GM12878 (cell line): ENCODE data around the gene ELOA. TPM values are rescaled to one million over a fixed set of nuclear protein-coding genes. Genes with fewer than 3 reads are reported as not detected.

Experiments
- ASH2L ChIP-seq: fragments of 300-600, 200-600 bp; sonication (generic); IDR thresholded peaks from 2 replicates; pipeline ENCODE4 v1.6.1; 2017; ENCODE audit warnings: low read depth, mild to moderate bottlenecking, borderline replicate concordance
- BACH1 ChIP-seq: fragments of 450-650 bp; IDR thresholded peaks from 2 replicates; pipeline ENCODE4 v1.6.1; 2017; ENCODE audit warnings: mild to moderate bottlenecking, borderline replicate concordance
- CEBPB ChIP-seq, 2 experiments: fragments of 150-350 bp in 1 of 2; IDR thresholded peaks; 2 replicates each; pipeline ENCODE4 v1.6.1; 2012 to 2014; ENCODE audit warnings: low read depth in 2 of 2, low read length in 2 of 2, borderline replicate concordance in 1 of 2, inconsistent platforms in 1 of 2
- CHD4 ChIP-seq: fragments of 200-600 bp; sonication (generic); IDR thresholded peaks from 2 replicates; pipeline ENCODE4 v1.6.1; 2016; ENCODE audit warnings: mild to moderate bottlenecking
- DPF2 ChIP-seq: fragments of 450-650 bp; IDR thresholded peaks from 2 replicates; pipeline ENCODE4 v1.6.1; 2017; ENCODE audit warnings: mild to moderate bottlenecking
- EZH2 ChIP-seq: IDR thresholded peaks from 2 replicates; pipeline ENCODE4 v1.6.1; 2012; ENCODE audit warnings: low read depth, mild to moderate bottlenecking, control low read depth, inconsistent platforms, low read length, borderline replicate concordance; ENCODE audit not compliant: control insufficient read depth
- JUND ChIP-seq: IDR thresholded peaks from 2 replicates; pipeline ENCODE4 v1.6.1; 2012; ENCODE audit warnings: low read depth, mild to moderate bottlenecking, low read length, improper control_type of control experiment, moderate library complexity
- KLF5 ChIP-seq: fragments of 450-650 bp; IDR thresholded peaks from 2 replicates; pipeline ENCODE4 v1.6.1; 2014; ENCODE audit warnings: mild to moderate bottlenecking; ENCODE audit not compliant: partially characterized antibody
- NRF1 ChIP-seq: conservative IDR thresholded peaks from 2 replicates; pipeline ENCODE4 v1.6.1; 2011; ENCODE audit warnings: mild to moderate bottlenecking, low read depth, low read length, improper control_type of control experiment
- RAD21 ChIP-seq: IDR thresholded peaks from 2 replicates; pipeline ENCODE4 v1.6.1; 2011; ENCODE audit warnings: mild to moderate bottlenecking, low read depth, low read length, moderate library complexity; ENCODE audit not compliant: insufficient read depth
- SMAD5 ChIP-seq: IDR thresholded peaks from 2 replicates; pipeline ENCODE4 v1.6.1; 2016; ENCODE audit warnings: antibody characterized with exemption, low read depth
- SREBF2 ChIP-seq: IDR thresholded peaks from 2 replicates; pipeline ENCODE4 v1.6.1; 2012; ENCODE audit warnings: mild to moderate bottlenecking, low read length
- SRF ChIP-seq, 2 experiments: IDR thresholded peaks; 2 replicates each; pipeline ENCODE4 v1.6.1; 2011; ENCODE audit warnings: low read depth in 2 of 2, low read length in 2 of 2, mild to moderate bottlenecking in 1 of 2, moderate library complexity in 1 of 2
- TCF7 ChIP-seq: IDR thresholded peaks from 2 replicates; pipeline ENCODE4 v1.6.1; 2014; ENCODE audit warnings: antibody characterized with exemption, borderline replicate concordance
- YY1 ChIP-seq: IDR thresholded peaks from 2 replicates; pipeline ENCODE4 v1.6.1; 2011; ENCODE audit warnings: low read depth, mild to moderate bottlenecking, low read length
- ZNF622 ChIP-seq: fragments of 450-650 bp; IDR thresholded peaks from 2 replicates; pipeline ENCODE4 v1.6.1; 2017; ENCODE audit warnings: mild to moderate bottlenecking, inconsistent platforms
- polyA plus RNA-seq, 11 experiments: library from polyadenylated mRNA; depleted of rRNA in 4 of 11; unstranded in 6 of 11; stranded (reverse) in 5 of 11; fragments of >200 nt; fragmentation: Nextera tagmentation in 4 of 11; fragmentation: Illumina TruSeq in 1 of 11; extraction: Ambion mirVana in 4 of 11; extraction: Trizol in 1 of 11; gene quantifications; 1 replicate in 1 of 11; 2 replicates in 10 of 11; pipeline versions ENCODE4 v1.2.1 to v1.2.3, GENCODE V29; 2011 to 2016; ENCODE audit warnings: inconsistent platforms in 2 of 11, missing spikeins in 2 of 11, low read depth in 1 of 11
- total RNA-seq, 4 experiments: library from RNA; depleted of rRNA in 3 of 4; stranded (reverse); fragments of >200 nt in 3 of 4; fragmentation: Illumina TruSeq in 1 of 4; extraction: Trizol in 1 of 4; gene quantifications; 2 replicates each; pipeline versions ENCODE4 v1.2.1 to v1.2.3, GENCODE V29; 2013 to 2021
- TF ChIP-seq, protein P1 (sequence below): fragments of 450-650 bp; IDR thresholded peaks from 2 replicates; pipeline ENCODE4 v1.6.1; 2017; ENCODE audit warnings: mild to moderate bottlenecking, moderate library complexity
- TF ChIP-seq, protein P2 (sequence below): IDR thresholded peaks from 2 replicates; pipeline ENCODE4 v1.6.1; 2012; ENCODE audit warnings: low read depth, low read length, improper control_type of control experiment
- TF ChIP-seq, protein P3 (sequence below): fragments of 450-650 bp; IDR thresholded peaks from 2 replicates; pipeline ENCODE4 v1.6.1; 2014; ENCODE audit warnings: mild to moderate bottlenecking
- TF ChIP-seq, protein P4 (sequence below): fragments of 450-650 bp; IDR thresholded peaks from 2 replicates; pipeline ENCODE4 v1.6.1; 2016; ENCODE audit warnings: mild to moderate bottlenecking, moderate library complexity, borderline replicate concordance

Gene ELOA
- total and polyA plus RNA-seq, 10 of the 15 experiments (the other 5 are each of a cell fraction or from before 2014, with no cell fraction given): 20.1 to 63.6 (median 39.8) TPM

DNA sequence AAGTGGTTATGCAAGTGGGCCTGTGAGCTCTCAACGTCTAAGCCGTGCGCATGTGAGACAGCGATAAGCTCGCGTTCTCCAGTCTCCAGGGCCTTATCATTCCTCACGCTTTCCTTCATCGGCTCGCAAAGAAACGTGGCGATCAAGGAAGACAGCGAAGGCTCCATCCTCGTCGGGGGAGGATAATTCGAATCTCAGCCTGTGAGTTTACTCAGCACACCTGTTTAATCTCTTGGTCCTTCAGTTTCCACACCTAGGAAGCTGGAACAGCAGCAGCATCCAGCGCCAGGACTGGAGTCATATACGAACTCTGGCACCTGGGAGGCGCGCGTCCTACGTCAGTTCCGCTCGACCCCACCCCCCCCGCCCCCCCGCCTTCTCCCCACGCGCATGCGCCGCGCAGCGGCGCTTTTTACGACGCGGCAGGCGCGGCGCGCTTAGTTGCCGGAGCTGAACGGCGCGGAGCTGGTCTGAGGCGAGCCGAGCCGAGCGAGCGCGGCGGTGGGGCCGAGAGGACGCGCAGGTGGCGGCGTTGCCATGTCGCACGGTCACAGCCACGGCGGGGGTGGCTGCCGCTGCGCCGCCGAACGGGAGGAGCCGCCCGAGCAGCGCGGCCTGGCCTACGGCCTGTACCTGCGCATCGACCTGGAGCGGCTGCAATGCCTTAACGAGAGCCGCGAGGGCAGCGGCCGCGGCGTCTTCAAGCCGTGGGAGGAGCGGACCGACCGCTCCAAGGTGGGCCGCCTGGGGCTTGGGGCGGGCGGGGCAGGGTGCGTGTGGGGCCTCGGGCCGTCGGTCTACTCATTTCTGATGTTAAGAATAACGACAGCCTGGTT is 34.9 kb downstream of the ELOA start, which contains the start of gene PITHD1 (continued):
- TF ChIP-seq, protein P1, sequence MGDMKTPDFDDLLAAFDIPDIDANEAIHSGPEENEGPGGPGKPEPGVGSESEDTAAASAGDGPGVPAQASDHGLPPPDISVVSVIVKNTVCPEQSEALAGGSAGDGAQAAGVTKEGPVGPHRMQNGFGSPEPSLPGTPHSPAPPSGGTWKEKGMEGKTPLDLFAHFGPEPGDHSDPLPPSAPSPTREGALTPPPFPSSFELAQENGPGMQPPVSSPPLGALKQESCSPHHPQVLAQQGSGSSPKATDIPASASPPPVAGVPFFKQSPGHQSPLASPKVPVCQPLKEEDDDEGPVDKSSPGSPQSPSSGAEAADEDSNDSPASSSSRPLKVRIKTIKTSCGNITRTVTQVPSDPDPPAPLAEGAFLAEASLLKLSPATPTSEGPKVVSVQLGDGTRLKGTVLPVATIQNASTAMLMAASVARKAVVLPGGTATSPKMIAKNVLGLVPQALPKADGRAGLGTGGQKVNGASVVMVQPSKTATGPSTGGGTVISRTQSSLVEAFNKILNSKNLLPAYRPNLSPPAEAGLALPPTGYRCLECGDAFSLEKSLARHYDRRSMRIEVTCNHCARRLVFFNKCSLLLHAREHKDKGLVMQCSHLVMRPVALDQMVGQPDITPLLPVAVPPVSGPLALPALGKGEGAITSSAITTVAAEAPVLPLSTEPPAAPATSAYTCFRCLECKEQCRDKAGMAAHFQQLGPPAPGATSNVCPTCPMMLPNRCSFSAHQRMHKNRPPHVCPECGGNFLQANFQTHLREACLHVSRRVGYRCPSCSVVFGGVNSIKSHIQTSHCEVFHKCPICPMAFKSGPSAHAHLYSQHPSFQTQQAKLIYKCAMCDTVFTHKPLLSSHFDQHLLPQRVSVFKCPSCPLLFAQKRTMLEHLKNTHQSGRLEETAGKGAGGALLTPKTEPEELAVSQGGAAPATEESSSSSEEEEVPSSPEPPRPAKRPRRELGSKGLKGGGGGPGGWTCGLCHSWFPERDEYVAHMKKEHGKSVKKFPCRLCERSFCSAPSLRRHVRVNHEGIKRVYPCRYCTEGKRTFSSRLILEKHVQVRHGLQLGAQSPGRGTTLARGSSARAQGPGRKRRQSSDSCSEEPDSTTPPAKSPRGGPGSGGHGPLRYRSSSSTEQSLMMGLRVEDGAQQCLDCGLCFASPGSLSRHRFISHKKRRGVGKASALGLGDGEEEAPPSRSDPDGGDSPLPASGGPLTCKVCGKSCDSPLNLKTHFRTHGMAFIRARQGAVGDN: 0 out of 2 replicates have a peak, but pooled peaks have one; percentile 36
- TF ChIP-seq ASH2L (no peak), ZNF622 (no peak), KLF5 (no peak), RAD21 (no peak), CEBPB (IDR thresholded peaks at IDR 0.05; ENCODE audit: borderline replicate concordance in 1 of 2, low read depth in 2 of 2, low read length in 2 of 2) (no peak), DPF2 (peak; percentile 64; the same call in 1 of the 2 replicates), SMAD5 (peak; percentile 81), NRF1 (peak; percentile 53), SRF (IDR thresholded peaks at IDR 0.05; ENCODE audit: low read depth in 2 of 2, low read length in 2 of 2) (peak in 1 of 2 experiments; percentile 64; a peak in 1 of 4 replicates), YY1 (0 out of 2 replicates have a peak, but pooled peaks have one; percentile 43), JUND (no peak), TCF7 (no peak), CHD4 (no peak), EZH2 (no peak), BACH1 (peak; percentile 85), SREBF2 (no peak)
- TF ChIP-seq, protein P2, sequence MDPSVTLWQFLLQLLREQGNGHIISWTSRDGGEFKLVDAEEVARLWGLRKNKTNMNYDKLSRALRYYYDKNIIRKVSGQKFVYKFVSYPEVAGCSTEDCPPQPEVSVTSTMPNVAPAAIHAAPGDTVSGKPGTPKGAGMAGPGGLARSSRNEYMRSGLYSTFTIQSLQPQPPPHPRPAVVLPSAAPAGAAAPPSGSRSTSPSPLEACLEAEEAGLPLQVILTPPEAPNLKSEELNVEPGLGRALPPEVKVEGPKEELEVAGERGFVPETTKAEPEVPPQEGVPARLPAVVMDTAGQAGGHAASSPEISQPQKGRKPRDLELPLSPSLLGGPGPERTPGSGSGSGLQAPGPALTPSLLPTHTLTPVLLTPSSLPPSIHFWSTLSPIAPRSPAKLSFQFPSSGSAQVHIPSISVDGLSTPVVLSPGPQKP: no peak
- TF ChIP-seq, protein P3, sequence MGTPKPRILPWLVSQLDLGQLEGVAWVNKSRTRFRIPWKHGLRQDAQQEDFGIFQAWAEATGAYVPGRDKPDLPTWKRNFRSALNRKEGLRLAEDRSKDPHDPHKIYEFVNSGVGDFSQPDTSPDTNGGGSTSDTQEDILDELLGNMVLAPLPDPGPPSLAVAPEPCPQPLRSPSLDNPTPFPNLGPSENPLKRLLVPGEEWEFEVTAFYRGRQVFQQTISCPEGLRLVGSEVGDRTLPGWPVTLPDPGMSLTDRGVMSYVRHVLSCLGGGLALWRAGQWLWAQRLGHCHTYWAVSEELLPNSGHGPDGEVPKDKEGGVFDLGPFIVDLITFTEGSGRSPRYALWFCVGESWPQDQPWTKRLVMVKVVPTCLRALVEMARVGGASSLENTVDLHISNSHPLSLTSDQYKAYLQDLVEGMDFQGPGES: no peak
- TF ChIP-seq, protein P4, sequence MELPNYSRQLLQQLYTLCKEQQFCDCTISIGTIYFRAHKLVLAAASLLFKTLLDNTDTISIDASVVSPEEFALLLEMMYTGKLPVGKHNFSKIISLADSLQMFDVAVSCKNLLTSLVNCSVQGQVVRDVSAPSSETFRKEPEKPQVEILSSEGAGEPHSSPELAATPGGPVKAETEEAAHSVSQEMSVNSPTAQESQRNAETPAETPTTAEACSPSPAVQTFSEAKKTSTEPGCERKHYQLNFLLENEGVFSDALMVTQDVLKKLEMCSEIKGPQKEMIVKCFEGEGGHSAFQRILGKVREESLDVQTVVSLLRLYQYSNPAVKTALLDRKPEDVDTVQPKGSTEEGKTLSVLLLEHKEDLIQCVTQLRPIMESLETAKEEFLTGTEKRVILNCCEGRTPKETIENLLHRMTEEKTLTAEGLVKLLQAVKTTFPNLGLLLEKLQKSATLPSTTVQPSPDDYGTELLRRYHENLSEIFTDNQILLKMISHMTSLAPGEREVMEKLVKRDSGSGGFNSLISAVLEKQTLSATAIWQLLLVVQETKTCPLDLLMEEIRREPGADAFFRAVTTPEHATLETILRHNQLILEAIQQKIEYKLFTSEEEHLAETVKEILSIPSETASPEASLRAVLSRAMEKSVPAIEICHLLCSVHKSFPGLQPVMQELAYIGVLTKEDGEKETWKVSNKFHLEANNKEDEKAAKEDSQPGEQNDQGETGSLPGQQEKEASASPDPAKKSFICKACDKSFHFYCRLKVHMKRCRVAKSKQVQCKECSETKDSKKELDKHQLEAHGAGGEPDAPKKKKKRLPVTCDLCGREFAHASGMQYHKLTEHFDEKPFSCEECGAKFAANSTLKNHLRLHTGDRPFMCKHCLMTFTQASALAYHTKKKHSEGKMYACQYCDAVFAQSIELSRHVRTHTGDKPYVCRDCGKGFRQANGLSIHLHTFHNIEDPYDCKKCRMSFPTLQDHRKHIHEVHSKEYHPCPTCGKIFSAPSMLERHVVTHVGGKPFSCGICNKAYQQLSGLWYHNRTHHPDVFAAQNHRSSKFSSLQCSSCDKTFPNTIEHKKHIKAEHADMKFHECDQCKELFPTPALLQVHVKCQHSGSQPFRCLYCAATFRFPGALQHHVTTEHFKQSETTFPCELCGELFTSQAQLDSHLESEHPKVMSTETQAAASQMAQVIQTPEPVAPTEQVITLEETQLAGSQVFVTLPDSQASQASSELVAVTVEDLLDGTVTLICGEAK: peak; percentile 32; the same call in 1 of the 2 replicates
